Cortex of kidney (tissue), 1 donor: Measurements from ENCODE around the gene TMOD2.

Source experiments
- DNase-seq: peaks from one replicate; lab custom pipeline; 2025; lab: John Stamatoyannopoulos, UW

Gene TMOD2

DNA sequence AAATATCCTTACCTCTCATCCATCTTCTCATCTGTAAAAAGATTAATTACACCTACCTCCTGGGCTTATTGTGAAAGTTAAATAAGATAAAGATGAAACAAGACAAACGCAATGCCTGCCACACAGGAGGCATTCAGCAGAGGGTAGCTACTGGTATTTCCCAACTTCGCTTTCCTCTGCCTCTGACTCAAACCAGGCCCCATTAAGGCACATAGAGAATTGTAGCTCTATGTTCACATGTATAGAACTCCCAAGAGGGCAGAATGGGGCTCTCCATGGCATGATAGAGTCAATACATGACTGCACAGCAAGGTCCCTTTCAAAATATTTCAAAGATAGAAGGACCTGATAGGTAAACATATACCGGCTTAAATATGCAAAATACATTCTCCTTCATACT, 15.3 kb upstream of the TMOD2 start:
- no peak for DNase-seq

DNA sequence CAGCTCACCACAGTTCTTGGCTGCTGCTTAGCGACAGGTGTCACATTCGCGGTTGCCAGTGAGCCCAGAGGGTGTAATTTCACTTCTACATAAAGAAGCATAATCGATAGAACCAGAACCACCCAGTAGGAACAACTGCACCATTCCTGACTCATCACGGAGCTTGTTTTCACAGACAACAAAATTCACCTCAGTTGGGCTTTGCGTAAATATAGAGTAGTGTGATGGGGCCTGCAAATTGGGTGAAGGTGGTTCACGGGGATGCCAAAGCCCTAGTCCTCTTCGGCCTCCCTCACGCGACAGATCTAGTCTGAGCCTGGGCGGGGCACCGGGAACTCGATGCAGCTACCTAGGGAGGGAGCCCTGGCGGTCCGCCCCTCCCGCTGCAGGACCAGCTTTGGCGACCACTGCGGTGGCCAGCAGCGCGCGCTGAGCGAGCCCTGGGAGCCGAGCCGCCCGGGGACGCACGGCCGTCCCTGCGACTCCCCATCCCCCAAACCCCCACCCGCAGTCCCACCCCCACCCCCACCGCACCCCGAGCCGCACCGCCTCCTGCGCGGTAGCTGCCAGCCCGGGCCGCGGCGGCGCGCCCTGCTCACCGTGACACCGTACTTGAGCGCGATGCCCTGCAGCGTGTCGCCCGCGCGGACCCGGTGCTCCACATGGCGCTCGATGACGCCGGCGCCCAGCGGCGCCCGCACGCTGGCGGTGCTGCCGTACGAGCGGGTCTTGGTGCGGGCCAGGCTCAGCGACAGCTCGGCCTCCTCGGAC, 14.5 kb upstream of the TMOD2 start:
- no peak for DNase-seq

DNA sequence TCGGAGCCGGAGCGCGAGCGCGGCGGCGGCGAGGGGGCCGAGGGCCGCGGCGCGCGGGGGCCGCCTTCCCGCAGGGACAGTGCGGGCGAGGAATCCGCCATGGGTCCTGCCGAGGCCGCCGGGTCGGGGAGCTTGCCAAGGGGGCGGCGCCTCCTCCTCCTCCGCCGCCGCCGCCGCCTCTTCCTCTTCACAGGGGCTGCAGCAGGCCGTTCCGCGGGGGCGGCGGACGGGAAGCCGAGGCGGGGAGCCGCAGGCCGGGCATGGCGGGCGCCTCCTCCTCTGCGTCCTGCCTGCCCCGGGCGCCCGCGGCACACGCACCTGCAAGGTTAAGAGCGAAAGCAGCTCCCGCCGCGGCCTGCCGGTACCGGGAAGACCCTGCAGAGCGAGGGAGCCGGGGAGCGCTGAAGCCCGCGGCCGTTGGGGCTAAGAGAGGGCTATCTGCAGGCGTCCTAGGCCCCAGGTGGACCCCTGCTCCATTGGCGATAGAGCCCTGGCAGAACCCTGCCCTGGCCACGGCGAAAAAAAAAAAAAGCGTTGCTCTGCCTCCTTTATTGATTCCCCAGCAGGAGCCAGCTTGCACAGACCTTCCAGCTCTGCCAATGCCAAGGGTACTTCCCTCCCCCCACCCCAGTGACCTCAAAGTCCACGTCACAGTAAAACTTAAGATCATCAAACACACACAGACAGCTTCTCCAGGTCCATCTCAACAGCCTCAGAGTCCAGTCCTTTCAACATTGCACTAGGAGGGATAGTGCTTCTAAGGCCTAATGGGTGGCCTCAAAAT, 13.7 kb upstream of the TMOD2 start, which contains the start of gene LYSMD2:
LYSMD2 (minus strand) TSS at position 134 of the 784 bp plus-strand sequence; CDS start at position 101, 33 bp downstream.
- no peak for DNase-seq

DNA sequence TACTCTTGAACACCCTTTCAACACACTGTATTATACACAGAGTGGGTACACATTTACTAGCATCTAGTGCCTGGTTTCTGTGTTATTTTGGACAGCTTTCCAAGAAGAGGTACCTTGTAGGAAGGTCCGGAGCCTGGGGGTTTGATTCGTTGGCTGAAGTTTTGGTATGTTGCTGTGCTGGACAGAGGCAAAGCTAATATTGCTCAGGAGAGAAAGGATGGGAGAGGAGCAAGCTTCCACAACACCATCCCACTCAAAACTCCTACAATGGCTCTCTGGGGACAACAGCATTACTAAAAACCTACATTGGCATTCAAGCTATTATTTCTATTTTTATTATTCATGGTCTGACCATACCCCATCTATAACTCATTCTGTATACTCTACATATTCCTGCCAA, 12.8 kb upstream of the TMOD2 start:
- DNase-seq, result no peak

DNA sequence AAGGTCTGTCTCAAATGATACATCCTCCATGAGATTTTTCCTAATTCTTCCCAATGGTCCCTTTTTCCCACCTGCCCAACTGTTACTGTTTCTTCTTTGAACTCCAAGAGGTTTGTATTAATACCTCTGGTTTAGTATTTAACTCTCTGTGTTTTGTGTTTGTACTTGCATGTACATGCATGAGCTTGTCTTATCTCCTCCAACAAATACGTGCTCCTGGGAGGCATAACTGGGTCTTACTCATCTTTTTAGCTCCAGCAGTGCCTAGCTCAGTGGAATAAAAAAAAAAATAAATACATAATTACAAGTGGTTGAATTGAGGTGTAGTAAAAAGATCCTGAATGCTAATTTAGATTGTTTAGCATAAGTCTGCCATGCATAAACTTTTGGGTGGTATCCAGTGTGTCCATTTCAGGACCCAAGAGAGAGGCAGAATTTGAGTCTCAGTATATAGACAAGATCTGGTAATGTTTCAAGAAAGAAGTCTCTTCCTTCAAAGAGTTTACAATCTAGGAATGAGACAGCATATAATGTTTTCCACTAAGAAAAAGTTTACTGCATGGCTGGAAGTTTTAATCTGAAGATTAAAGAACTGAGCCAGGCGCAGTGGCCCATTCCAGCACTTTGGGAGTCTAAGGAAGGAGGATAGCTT, 12.2 kb upstream of the TMOD2 start:
- no peak for DNase-seq

DNA sequence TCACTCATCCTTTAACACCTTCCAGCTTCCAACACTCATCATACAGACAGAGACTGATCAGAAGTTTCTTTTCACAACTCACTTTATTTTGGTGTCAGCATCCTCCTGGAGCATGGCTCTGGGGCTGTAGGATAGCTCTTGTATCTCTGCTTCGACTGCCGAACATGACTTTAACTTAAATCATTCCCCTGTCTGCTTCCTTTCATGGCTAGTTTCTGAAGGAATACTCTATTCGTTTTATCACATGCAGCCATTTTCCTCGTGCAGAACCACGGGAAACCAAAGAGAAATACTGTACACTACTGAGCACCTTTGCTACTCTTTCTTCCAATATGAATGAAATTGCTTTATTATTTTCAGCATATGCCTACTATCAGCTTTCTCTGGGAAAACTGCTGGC, 2.1 kb upstream of the TMOD2 start:
- no peak for DNase-seq

DNA sequence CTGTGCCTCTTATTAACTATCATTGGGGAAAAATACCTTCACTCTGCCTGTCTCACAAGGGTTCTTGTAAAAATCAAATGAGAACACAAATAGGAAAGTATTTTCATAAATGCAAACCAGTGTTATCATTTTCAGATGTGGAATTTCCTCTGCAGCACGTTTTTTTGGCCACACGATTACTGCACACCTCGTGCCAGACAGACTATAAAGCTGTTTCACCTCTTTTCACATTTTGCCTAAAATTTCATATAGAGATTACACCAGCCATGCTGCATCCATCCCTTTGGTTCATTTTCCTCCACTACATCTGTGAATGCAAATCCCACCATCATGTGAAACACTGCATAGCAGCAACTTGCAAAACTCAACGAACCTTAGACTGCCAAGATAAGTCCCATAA, 1.2 kb upstream of the TMOD2 start:
- DNase-seq, result no peak

DNA sequence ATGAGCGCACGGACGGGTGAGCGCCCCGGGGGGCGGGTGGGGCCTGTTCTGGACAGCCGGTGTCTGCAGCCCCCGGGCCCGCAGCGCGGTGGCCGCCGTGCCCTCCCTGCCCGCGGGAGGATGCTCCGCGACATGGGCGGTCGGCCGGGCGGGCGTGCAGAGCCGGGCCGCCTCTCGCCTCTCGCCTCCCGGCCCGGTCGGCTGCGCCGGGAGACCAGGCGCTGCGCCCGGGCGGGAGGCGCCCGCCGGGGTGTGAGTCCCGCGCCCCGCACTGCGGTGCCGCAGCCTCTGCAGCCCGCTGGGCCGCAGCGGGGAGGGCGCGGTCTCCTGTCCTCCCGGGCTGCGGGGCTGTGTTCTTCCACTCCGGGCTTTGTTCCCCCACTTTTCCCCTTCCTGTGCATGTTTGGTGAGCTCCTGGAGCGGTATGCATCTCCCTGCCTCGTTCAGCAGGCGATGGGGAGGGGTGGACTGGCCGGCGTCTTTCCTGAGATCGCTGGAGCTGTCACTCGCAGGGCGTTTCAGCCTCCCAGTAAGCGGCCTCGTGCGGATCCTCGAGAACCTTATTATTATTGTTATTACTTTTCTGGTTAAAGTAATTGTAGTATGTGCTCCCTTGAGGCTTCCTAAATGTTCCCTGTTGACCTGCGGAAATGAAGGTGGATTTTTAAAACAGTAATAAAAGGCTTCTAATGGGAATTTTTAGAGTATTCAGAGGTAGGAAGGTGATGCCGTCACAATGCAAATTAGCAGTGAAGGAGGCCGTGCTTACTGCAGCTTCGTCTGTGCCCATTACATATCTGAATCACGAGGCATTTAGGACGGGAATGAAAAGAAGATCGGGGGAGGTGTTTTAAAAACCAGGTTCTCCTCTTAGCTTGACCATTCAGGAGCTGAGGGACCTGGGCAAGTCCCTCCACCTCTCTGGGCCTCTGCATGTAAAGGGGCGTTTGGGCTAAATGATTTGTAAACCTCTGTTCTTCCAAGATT, 593 bp downstream of the TMOD2 start:
- no peak for DNase-seq

DNA sequence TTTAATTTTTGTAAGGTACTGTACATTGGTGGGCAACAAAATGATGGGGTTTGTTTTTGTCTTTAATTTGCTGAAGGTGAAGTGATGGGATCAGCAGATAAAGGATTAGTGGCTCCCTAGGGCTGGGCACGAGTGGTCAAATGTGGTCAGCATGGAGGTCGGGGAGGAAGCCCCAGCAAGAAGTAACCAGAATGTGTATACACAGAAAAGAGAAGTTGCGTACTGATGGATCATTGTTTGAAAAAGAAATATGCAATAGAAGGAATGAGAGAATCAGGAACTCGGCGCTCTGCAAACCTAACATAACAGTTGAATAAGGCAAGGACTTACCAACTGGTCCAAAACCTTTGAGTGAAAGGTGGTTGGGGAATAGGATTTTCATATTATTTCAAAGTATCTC, 1.5 kb downstream of the TMOD2 start:
- no peak for DNase-seq

DNA sequence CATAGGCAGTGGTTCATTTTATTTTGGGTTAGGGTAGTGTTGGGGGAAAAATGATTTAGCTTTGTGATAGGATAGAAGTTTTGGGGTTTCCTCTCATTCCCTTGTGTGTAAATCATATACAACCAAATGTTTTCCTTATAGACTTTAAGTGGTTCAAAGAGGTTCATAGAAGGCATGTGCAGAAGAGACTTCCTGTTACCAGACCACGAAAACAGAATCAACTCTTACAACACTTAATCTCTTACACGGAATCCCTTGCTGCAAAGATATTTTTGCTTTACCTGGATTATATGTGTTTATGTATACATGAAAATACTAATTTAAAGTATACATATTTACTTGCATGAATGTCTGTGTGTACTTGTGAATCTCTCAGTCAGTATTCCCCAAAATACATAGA, 2.9 kb downstream of the TMOD2 start:
- DNase-seq, result no peak

DNA sequence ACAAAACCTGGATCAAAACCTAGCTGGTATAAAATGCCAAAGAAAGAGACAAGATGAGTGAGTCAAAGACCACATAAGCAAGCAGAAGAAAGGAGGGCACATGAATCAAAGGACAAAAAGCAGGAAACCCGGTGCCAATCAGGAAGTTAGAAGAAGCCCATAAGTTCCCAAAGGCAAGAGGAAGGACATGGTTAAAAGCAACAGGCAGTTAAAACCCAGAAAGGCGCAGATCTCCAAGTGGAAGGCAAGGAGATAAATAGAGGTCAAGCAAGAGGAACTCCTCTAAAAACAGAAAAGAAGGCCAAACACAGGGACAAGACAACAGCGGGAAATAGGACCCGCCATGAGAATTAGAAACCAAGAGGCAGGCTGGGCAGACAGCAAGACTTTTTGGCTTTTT, 4.4 kb downstream of the TMOD2 start:
- no peak for DNase-seq

DNA sequence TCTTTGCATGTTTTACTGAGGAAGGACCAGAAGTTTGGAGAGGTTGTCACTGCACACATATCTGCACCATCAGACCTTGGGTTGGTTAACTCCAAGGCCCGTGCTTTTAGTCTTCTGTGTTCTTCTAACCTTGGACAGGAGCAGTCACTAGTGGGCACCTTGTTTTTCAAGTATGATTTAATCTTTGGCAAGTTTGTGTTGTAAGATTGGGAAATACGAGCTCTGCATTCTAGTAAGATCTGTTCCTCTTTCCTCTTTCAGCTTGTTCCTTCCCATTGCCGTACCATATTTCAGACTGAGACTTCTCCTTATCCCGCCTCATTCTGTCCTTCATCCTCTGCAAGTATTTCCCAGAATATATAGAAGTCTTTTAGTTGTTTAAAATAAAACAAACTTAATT, 5.1 kb downstream of the TMOD2 start:
- DNase-seq, result no peak

DNA sequence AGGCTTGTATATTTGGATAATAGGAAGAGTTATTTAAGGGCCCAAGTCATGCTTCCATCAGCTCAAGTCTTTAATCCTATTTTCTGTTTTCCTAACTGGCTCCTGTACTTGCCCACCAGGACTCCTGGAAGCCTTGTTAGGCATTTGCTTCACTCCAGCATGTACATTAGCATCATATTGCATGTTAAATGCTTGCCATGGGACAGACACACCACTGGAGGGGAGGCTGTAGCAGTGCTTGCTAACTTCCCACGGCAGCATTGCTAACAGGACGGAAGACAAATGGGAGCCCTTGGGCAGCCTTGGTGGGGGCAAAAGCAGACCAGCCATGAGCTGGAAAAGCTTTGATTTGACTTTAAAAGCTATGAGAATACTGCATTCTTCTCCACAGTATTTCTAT, 6.1 kb downstream of the TMOD2 start:
- DNase-seq, result no peak

DNA sequence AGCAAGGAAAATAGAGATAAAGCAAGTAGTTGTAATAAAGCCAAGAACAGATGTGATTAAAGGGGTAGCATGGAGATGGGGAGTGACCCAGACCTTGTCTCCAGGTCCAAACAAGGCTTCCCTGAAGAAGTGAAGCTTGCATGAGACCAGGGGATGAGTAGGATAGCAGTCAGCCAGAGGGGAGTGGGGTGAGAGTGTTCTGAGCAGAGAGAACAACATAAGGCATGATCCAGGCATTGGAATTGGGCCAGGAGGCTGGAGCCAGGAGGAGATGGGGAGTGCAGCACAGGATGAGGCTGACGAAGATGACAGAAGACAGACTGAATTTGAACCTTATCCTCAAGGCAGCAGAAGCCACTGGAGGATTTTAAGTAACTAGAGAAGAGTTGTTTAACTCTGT, 7.2 kb downstream of the TMOD2 start:
- no peak for DNase-seq

DNA sequence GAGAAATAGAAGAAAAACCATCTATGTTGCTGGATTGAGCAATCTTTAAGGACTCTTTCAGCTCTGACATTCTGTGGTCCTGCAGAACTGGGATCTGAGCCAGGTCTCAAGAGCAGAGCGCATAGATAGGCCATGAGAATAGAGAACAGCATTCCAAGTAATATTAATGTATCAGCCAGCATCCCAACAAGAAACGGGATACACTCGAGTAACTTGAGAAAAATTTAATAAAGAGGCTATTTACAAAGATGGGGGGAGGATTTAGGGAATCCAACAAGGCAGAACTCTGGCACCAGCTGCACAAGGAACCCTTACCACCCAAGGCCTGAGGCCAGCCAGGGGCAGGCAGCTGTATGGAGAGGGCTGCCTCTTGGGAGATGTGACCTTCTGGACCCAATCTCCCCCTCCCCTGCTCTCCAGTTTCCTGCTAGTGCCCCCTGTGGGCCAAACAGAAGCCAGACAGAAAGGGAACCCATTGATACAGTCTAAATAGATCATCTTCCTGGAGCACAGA, 8.2 kb downstream of the TMOD2 start:
- DNase-seq, result no peak

DNA sequence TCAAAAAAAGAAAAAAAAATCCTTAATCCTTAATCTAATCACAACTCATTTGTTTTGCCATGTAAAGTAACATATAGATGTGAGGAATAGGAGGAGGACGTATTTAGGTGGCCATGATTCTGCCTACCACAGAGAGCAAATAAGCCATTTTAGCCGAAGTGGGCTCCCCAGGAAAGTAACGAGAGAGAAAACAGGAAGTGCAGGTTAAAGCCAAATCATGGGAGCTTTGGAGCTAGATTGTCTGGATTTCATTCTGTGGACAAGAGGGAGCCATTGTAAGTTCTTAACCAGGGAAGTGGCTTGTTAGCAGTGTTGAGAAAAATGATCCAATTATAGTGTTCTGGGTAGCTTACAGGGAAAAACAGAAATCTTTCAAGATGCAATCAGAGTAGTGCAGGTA, 9.4 kb downstream of the TMOD2 start:
- DNase-seq, result no peak

DNA sequence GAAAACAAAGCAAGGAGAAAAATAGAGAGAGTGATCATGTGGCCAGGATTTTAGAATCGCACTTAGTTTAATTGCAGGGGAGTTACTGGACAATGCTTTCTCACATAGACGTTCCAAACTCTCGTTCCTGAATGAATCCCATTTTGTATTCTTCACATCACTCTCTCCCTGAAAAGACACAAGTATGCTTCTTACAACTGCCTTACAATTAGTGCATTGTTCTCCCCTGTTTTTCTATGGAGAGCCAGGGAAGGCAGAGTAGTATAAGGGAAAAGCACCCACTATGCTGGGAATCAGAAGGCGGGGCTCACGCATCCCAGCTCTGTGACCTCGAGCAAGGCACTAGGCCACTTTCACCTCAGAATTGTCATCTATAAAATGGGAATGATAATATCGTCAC, 14.4 kb downstream of the TMOD2 start:
- no peak for DNase-seq

DNA sequence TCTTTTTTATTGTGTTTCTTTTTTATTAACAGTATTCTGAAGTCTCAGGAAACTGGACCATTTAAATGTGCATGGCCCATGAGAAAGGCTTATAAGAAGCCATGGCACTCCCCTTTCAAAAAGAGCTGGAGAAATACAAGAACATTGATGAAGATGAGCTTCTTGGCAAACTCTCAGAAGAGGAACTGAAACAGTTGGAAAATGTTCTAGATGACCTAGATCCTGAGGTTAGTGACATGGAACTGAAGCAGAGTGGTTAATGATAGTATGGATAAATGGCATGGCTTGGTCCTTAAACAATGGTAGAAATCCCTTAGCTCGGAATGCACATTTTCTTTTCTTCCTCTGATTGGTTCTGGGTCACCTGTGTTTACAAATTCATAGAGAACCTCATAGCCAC, 14.9 kb downstream of the TMOD2 start:
- DNase-seq, result no peak

DNA sequence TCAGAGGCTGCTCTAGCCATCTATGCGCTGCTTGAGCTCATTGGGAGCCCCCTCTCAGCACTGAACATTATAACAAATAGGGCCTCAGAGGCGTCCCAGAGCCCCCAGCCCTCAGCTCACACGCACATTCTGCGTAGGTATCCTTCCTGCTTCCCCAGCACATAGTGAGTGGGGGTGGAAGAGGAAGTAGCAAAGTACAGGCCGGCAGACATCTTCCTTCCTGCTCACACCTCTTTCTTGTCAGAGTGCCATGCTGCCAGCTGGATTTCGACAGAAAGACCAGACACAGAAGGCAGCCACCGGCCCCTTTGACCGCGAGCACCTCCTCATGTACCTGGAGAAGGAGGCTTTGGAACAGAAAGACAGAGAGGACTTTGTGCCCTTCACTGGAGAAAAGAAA, 16.6 kb downstream of the TMOD2 start:
- no peak for DNase-seq

DNA sequence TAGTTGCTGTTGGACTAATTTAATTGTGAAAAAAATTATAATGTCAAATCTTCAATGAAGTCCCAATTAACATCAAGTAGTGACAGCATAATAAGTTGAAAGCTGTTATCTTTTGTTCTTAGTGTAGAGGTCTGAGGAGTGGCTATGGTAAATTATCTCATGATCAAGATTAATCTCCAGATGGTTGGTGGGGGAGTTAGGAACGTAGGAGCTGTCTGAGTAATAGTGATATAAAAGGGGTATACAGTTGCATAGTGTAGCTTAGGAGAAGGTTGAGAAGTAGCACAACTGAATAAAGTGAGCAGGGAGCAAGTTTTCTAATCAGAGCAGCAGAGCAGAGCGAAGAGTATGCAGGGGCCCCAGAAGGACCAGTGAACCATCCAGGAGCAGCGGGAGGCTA, 19.5 kb downstream of the TMOD2 start:
- DNase-seq, result no peak

DNA sequence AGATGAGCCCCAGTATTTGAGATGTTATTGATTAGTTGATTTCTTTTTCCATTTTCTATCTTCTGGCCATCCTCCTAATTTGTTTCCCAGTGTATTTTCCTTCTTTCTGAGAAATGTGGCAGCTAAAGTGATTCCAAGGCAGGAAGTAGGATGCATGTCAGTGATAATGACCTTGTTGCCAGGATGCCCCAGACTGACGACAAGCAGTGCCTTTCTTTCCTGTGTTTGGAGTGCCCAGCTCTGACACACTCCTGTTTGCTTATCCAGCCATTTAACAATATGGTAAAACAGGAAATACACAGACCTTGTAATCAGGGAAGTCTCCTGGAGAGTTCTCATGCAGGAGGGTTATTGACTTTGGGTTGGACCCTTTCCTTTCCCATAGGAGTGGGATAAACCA, 20.4 kb downstream of the TMOD2 start:
- DNase-seq, result no peak

DNA sequence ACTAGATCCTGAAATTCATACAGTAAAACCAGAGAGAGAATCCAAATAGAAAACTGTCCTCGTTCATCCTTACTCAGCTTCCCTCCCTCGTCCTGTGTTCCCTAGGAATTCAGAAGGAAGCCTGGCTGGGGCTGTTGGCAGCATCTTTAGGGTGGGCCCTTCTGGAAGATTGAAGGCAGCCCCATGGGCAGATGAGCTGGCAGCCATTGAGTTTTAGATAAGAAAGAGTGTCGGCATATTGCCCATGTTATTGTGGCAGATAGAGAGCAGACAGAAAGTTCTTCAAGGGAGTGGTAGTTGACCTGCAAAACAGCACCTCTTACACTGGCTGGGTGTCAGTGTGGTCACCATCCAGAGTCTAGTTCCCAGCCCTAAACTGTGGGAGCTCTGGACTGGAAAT, 23.5 kb downstream of the TMOD2 start:
- DNase-seq, result no peak
